GM21390 (cell line): ENCODE data around the gene TBC1D1.
"Not testable (repeated sequence)": the region's sequence is repeated elsewhere in the genome, so short reads cannot be mapped to it uniquely, and the experiment has no call there.

Experiments
- ATAC-seq: cut with Tn5 transposase; IDR thresholded peaks from one replicate; pipeline ENCODE4 v1.9.1; 2021; ENCODE audit not compliant: unreplicated experiment

TBC1D1 gene

GRCh38 chr4:38009949-38010348, 119.1 kb downstream of the TBC1D1 start:
- ATAC-seq = no peak

- ATAC-seq = no peak
These were observed 120.8 kb downstream of the TBC1D1 start for GRCh38 chr4:38011511-38012162.

DNA sequence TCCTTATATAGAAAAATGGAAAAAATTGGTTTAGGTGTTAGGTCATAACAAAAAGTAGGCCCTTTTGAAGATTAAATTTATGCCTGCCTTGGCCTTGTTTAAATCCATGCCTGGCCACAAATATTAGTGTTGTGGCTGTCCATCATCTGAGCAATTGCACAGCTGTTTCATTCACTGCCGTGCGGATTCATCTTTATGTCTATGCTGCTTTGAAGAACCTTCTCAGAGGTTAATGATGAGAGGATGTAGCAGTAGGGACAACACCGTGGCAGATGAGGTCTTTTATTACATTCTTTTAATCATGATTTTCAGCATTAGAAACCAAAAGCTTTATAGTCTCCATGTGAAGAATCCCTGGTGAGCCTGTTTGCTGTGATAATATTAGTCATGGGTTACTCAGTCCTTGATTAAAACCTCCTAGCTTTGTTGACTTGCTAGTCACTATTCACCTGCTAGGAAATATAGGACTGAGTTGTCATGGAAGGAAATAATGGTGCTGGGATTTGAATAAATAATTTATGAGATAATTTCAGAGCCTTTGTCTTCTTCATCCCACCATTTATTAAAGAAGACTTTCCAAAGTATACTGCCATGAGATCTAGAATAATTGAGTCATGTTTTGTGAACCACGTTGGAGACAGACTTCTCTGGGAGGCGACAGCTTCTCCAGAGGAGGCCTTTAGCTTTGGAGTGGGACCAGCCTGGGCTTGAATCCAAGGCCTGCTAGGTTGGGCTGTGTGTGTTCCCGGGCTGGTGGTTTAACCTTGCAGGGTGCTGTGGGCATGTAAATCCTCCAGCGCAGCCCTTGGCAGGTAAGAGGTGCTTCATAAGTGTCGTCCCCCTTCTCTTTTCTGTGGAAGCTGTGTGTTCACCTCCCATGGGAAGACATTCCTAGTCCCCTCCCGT, 122.8 kb downstream of the TBC1D1 start:
- no peak for ATAC-seq

DNA sequence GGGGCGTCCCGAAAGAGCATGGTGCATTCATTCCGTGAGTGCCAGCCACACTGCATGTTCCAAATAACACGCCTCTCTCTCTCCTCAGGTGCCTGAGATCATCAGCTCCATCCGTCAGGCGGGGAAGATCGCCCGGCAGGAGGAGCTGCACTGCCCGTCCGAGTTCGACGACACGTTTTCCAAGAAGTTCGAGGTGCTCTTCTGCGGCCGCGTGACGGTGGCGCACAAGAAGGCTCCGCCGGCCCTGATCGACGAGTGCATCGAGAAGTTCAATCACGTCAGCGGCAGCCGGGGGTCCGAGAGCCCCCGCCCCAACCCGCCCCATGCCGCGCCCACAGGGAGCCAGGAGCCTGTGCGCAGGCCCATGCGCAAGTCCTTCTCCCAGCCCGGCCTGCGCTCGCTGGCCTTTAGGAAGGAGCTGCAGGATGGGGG, 123.6 kb downstream of the TBC1D1 start:
- no peak for ATAC-seq

DNA sequence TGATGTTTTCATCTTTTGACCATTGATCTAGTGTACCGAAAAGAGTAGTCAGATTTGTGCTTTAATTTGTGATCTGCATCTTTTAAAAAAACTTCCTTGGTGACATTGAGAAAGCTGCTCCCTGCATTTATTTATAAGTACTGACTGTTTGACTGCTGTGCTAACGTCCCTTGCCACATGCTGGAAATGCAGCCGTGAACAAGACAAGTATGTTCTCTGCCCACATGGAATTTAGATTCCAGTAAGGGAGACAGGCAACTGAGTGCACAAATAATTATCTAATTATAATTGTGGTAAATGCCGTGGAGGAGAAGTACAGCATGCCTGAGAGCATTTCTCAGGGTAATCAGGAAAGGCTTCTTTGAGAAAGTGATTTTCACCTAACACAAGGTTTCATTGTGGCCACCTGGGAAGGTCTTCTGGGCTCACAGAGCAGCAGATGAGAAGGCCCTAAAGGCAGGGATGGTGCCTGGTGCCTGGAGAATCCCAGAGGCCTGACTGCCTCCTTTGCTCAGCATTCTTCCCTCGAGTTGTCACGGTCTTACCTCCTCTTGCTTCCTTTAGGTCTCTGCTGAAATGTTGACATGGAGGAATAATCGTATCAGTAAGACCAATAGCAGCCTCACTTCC, 125.1 kb downstream of the TBC1D1 start:
- ATAC-seq = no peak

- ATAC-seq = no peak
These were observed 125.8 kb downstream of the TBC1D1 start for GRCh38 chr4:38016698-38017097.

DNA sequence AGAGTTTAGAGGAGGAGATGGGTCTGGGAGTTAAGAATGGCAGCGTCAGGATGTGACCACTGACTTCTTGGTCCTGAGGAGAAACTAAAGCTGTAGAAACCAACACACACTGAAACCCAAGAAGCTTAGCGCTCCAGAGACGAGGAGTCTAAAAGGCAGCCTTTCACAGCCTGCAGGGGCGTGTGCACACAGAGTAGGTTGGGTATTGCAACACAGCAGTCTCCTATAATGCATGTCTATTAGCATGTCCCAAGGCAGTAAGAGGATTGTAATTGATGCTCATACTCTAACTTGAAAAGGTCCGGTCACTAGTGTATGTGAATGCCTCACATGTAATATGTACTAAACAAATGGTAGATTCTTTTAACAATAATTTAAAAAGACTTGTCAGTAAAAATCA, 126.7 kb downstream of the TBC1D1 start:
- no peak for ATAC-seq

- ATAC-seq = no peak
These were observed 129.5 kb downstream of the TBC1D1 start for GRCh38 chr4:38020386-38020785.

GRCh38 chr4:38020961-38021360, 130.1 kb downstream of the TBC1D1 start:
- ATAC-seq = not testable (repeated sequence)

- no peak for ATAC-seq
These were observed 130.9 kb downstream of the TBC1D1 start for GRCh38 chr4:38021751-38022150.

DNA sequence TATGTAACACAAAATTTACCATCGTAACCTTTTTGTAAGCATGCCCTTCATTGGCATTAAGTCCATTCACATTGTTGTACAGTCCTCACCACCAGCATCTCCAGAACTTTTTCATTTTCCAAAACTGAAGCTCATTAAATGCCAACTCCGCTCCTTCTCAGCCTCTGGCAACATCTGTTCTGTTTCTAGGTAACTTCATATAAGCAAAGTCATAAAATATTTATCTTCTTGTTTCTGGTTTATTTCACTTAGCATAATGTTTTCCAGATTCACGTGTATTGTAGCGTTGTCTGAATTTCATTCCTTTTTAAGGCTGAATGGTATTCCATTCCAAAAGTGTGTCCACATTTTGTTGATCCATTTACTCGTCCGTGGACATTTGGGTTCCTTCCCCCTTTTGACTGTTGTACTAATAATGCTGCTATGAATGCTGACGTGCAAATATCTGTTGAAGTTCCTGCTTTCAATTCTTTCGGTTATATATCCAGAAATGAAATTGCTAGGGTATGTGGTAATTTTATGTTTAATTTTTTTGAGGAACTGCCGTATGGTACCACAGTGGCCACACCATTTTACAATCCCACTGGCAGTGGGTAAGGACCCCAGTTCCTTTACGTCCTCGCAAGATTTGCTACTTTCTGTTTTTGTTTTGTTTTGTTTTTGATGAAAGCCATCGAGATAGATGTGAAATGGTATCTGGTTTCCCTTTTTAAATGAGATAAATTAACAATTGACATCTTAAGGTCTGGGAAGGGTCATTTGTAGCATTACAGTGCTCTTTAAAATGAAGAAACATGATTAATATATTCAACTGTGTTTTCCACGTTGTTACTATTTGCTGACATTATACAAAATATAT, 132.7 kb downstream of the TBC1D1 start:
- ATAC-seq = no peak

DNA sequence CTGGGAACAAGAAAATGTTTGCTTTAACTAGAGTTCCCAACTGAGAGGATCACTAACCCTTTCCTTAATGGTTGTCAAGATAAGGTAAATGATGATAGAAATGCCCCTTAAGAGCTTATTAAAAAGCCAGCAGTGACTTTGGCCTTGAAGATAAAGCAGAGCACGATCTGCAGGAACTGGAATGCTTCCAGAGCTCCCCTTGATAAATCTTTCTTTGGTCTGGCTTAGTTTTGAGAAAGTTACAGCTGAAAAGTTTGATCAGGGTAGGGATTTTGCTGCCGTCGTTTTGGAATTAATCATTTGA, 133.3 kb downstream of the TBC1D1 start:
- ATAC-seq = no peak

DNA sequence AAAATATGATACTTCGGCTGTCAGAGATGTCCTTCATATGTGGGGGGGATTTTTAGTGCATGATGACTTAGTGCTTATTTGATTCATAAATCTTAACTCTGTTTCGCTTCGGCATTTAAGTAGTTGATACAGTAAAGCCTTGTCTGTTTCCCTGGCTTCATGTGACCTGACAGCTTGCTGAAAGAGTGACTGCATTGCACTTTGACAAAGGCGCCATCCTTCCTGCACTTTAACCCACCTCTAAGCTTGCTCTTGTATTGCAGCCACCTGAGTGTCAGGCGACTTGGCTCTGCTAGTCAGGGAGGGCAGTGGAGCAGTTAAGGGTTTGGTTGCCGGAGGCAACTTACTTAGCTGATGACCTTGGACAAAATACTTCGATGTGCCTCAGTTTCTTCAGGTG, 134.8 kb downstream of the TBC1D1 start:
- ATAC-seq = no peak

GRCh38 chr4:38026158-38026740, 135.4 kb downstream of the TBC1D1 start:
- ATAC-seq = no peak

- ATAC-seq = no peak
These were observed 139.1 kb downstream of the TBC1D1 start for GRCh38 chr4:38030023-38030422.

GRCh38 chr4:38034986-38035882, 144.3 kb downstream of the TBC1D1 start:
- ATAC-seq = no peak

DNA sequence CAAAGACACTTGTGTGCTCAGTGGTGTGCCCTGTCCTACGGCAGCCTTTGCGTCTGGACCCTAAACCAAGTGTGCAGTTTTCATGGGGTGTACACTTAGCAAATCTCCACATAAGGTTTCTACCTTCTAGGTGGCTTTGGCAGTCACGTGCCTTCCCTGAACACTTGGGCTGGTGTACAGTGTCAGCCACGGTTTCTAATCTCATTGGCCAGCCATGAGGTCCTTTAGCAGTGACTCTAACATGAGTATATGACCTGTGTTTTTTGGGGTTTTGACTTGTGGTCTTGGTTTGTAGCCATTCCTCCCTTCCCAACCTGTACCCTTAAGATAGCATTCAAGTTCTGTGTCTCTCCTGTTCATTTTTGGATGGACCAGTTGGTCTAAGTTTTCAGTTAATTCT, 145.7 kb downstream of the TBC1D1 start:
- no peak for ATAC-seq

- no peak for ATAC-seq
These were observed 146.7 kb downstream of the TBC1D1 start for GRCh38 chr4:38037612-38038011.

DNA sequence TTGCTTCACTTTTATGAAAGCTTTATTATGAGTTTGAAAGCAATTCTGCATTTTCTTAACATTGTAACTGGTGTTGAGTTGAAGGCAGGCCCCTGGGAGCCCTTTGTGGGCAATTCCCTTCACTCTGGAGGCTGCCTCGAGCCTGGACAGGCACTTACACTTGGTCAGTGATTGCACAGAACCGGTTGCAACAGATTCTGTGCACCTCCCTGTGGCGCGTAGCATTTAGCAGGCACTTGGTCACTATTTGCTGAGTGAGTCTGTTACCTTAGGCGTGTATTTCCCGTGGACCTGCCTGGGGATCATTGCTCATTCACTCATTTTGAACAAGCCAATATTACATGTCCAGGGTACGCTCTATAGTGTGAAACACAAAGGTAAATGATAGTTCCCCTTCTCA, 149.7 kb downstream of the TBC1D1 start:
- ATAC-seq = no peak

GRCh38 chr4:38044060-38044459, 153.2 kb downstream of the TBC1D1 start:
- no peak for ATAC-seq
